Endodermal cell (in vitro differentiated cells): ENCODE results near the gene GDF10. TPM values are rescaled to one million over a fixed set of nuclear protein-coding genes. Genes with fewer than 3 reads are reported as not detected.

Experiments used
- DNase-seq: peaks from one replicate; pipeline ENCODE4 v3.0.0-alpha.2; 2017
- H3K27ac ChIP-seq: 2 replicates; pipeline ENCODE4 v1.5.1; 2013; ENCODE audit warnings: mild to moderate bottlenecking, low read depth, low read length, moderate library complexity
- H3K27me3 ChIP-seq: 2 replicates; pipeline ENCODE4 v1.6.1; 2013; ENCODE audit warnings: mild to moderate bottlenecking, low read length, moderate library complexity; ENCODE audit not compliant: insufficient read depth, control insufficient read depth, poor library complexity, severe bottlenecking
- H3K36me3 ChIP-seq: 2 replicates; pipeline ENCODE4 v1.7.0; 2013; ENCODE audit warnings: mild to moderate bottlenecking, low read length, moderate library complexity; ENCODE audit not compliant: control insufficient read depth, insufficient read depth
- H3K4me1 ChIP-seq: one replicate; pipeline ENCODE4 v1.7.0; 2013; ENCODE audit warnings: low read length; ENCODE audit not compliant: control insufficient read depth, insufficient read depth
- H3K4me3 ChIP-seq: 2 replicates; pipeline ENCODE4 v1.5.1; 2013; ENCODE audit warnings: mild to moderate bottlenecking, low read length, moderate library complexity
- H3K9ac ChIP-seq: 2 replicates; pipeline ENCODE4 v1.6.1; 2013; ENCODE audit warnings: mild to moderate bottlenecking, low read length, moderate library complexity; ENCODE audit not compliant: poor library complexity, severe bottlenecking; ENCODE audit errors: extremely low read depth
- H3K9me3 ChIP-seq: 2 replicates; pipeline ENCODE4 v1.6.1; 2013; ENCODE audit warnings: mild to moderate bottlenecking, low read length, moderate library complexity; ENCODE audit not compliant: control insufficient read depth
- H3K27ac Mint-ChIP-seq: 2 replicates; pipeline ENCODE4 v1.8.0; 2020; ENCODE audit warnings: mixed read lengths
- H3K27me3 Mint-ChIP-seq: 2 replicates; pipeline ENCODE4 v1.8.0; 2021; ENCODE audit warnings: mild to moderate bottlenecking, mixed read lengths; ENCODE audit not compliant: insufficient read depth
- H3K36me3 Mint-ChIP-seq: 2 replicates; pipeline ENCODE4 v1.8.0; 2020; ENCODE audit warnings: low read depth, mixed read lengths
- H3K4me1 Mint-ChIP-seq: 2 replicates; pipeline ENCODE4 v1.8.0; 2020; ENCODE audit warnings: mixed read lengths
- H3K4me3 Mint-ChIP-seq: 2 replicates; pipeline ENCODE4 v1.8.0; 2020; ENCODE audit warnings: mild to moderate bottlenecking, moderate library complexity, mixed read lengths
- H3K9me3 Mint-ChIP-seq: 2 replicates; pipeline ENCODE4 v1.8.0; 2020; ENCODE audit warnings: mild to moderate bottlenecking, mixed read lengths
- CTCF ChIP-seq: fragments of 200-600 bp; sonication (generic); conservative IDR thresholded peaks from 2 replicates; pipeline ENCODE4 v1.5.0; 2021; ENCODE audit warnings: antibody characterized with exemption, mild to moderate bottlenecking
- WGBS, 2 experiments: methylation state at CpG; one replicate each; pipeline versions ENCODE4 v1.1.5 to v1.1.7; 2013; ENCODE audit warnings: missing lambda C conversion rate in 2 of 2, mixed read lengths in 1 of 2; ENCODE audit not compliant: insufficient coverage in 1 of 2, insufficient read length in 1 of 2; 5-methylcytosine and 5-hydroxymethylcytosine counted together
- total RNA-seq, 2 donors: library from RNA; stranded (reverse); fragmentation: NEBNext Ultra II Directional in 1 of 2; extraction: Animal tissue kit (Norgen Biotek cat#: 25700) in 1 of 2; gene quantifications; 2 replicates in 1 of 2; 3 replicates in 1 of 2; pipeline ENCODE4 v1.2.1, GENCODE V29; 2021

Gene GDF10
- total RNA-seq, 2 donors from 2014 or later, result not detected

GRCh38 chr10:47255866-47256265, 44.1 kb upstream of the GDF10 start:
- peak; percentile 33 for DNase-seq
- no peak overlapping the region for H3K4me3 Mint-ChIP-seq
- no peak for TF ChIP-seq CTCF
- no peak overlapping the region for H3K27ac Mint-ChIP-seq
- Histone ChIP-seq H3K9me3 (no peaks in the 10 kb centered on the region), H3K27ac (no peak overlapping the region), H3K27me3 (no peaks in the 10 kb centered on the region), H3K9ac (no peak overlapping the region), H3K4me1 (peaks cover 9% of the 10 kb centered on the region), H3K36me3 (no peaks in the 10 kb centered on the region), H3K4me3 (no peak overlapping the region)
- 89 to 96% methylated on average over 1 of the region's 1 CpG for WGBS, 2 experiments
- H3K27me3 Mint-ChIP-seq, result no peaks in the 10 kb centered on the region
- no peaks in the 10 kb centered on the region for H3K9me3 Mint-ChIP-seq
- H3K36me3 Mint-ChIP-seq, result no peaks in the 10 kb centered on the region
- no peaks in the 10 kb centered on the region for H3K4me1 Mint-ChIP-seq

DNA sequence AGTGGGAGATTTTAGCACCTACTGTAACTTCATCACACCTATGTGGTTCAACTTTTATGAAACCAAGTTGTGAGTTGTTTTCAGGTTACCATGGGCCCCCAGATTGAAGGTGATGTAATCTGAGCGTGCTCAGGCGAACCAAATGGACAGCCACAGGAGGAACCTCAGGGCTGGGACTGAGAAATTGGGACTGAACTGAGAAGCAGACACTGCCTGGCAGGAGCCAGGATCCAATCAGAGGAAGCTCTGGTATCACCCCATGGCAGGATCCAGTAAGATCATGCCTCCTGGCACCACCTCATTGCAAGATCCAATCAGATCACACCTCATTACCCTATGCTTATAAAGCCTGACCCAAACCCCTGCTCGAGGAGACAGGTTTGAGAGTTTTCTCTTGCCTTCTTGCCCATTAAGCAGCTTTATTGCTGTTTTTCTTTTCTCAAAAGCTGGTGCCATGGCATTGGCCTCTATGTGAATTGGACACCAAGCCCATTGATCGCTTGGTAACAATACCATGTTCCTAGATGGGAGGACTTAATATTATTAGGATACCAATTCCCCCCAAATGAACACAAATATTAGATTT, 43.2 kb upstream of the GDF10 start:
- no peak overlapping the region for H3K27ac ChIP-seq
- no peak overlapping the region for H3K9ac ChIP-seq
- H3K4me3 Mint-ChIP-seq, result no peak overlapping the region
- peak; percentile 58 for DNase-seq
- peaks cover 9% of the 10 kb centered on the region for H3K4me1 ChIP-seq
- H3K4me3 ChIP-seq, result no peak overlapping the region
- no peaks in the 10 kb centered on the region for H3K36me3 ChIP-seq
- H3K9me3 Mint-ChIP-seq, result no peaks in the 10 kb centered on the region
- no peaks in the 10 kb centered on the region for H3K27me3 ChIP-seq
- no peaks in the 10 kb centered on the region for H3K9me3 ChIP-seq
- H3K4me1 Mint-ChIP-seq, result no peaks in the 10 kb centered on the region
- no peaks in the 10 kb centered on the region for H3K36me3 Mint-ChIP-seq
- TF ChIP-seq CTCF, result no peak
- H3K27me3 Mint-ChIP-seq, result no peaks in the 10 kb centered on the region
- H3K27ac Mint-ChIP-seq, result no peak overlapping the region
- 80 to 87% methylated on average over 4 of the region's 4 CpGs for WGBS, 2 experiments

DNA sequence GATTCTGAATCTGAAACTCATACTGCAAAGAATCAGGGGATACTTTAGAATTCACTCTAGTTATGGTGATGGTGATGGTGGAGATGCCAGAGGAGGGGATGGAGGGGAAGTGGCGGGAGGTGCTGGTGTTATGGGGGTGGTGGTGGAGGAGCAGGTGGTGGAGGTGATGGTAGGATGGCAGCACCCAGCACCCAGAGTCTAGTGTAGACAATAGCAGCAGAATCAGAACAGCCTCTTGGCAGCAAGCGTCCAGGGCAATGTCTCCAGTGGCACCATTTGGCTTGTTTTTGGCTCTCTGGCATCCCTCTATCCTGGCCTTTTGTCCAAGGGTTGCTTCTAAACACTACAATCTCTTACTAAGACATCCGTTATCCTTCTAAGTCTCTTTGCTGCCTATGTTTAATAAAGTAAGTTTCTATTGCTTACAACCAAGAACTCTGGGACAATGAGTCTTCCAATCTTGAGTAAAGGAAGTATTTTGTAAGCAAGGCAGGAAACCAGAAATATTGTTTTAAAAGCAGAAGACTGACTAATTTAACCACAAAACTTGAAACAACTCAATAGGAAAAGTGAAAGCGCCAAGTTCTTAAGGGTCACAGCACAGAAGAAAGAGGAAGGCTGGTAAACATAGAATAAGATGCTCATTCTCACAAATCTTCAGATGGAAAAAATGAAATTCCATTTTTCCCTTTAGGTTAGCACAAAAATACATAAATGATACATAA, 42.4 kb upstream of the GDF10 start:
- no peaks in the 10 kb centered on the region for H3K27me3 Mint-ChIP-seq
- peaks cover 9% of the 10 kb centered on the region for H3K4me1 ChIP-seq
- H3K36me3 Mint-ChIP-seq, result no peaks in the 10 kb centered on the region
- no peak for TF ChIP-seq CTCF
- no peak overlapping the region for H3K27ac ChIP-seq
- H3K9me3 Mint-ChIP-seq, result no peaks in the 10 kb centered on the region
- no peak overlapping the region for H3K27ac Mint-ChIP-seq
- H3K36me3 ChIP-seq, result no peaks in the 10 kb centered on the region
- 94 to 100% methylated on average over 2 to 4 of the region's 4 CpGs for WGBS, 2 experiments
- DNase-seq, result no peak
- H3K27me3 ChIP-seq, result no peaks in the 10 kb centered on the region
- no peaks in the 10 kb centered on the region for H3K9me3 ChIP-seq
- no peak overlapping the region for H3K4me3 ChIP-seq
- H3K9ac ChIP-seq, result no peak overlapping the region
- no peak overlapping the region for H3K4me3 Mint-ChIP-seq
- no peaks in the 10 kb centered on the region for H3K4me1 Mint-ChIP-seq
